ENCODE measurements around the gene GLCCI1.
"Not testable (repeated sequence)": the region's sequence is repeated elsewhere in the genome, so short reads cannot be mapped to it uniquely, and the experiment has no call there.

GLCCI1 gene

GRCh38 chr7:7988706-7989105 is 20.1 kb downstream of the GLCCI1 start:
- in situ Hi-C loops (cut with MboI; ENCODE audit: low sequenced_read_pairs), result no loop called here

- in situ Hi-C loops (cut with MboI; ENCODE audit: low sequenced_read_pairs), result no loop called here
Observed at GRCh38 chr7:7989133-7989532, 20.5 kb downstream of the GLCCI1 start.

GRCh38 chr7:7989616-7990440 is 21.2 kb downstream of the GLCCI1 start:
- in situ Hi-C loops (cut with MboI; ENCODE audit: low sequenced_read_pairs), result no loop called here

- in situ Hi-C loops (cut with MboI; ENCODE audit: low sequenced_read_pairs), result no loop called here
Observed at GRCh38 chr7:7990441-7990761, 21.8 kb downstream of the GLCCI1 start.

- in situ Hi-C loops (cut with MboI; ENCODE audit: low sequenced_read_pairs), result no loop called here
Observed at GRCh38 chr7:7992506-7992905, 23.9 kb downstream of the GLCCI1 start.

GRCh38 chr7:7995348-7995747 is 26.8 kb downstream of the GLCCI1 start:
- in situ Hi-C loops (cut with MboI; ENCODE audit: low sequenced_read_pairs), result not testable (repeated sequence)

- in situ Hi-C loops (cut with MboI; ENCODE audit: low sequenced_read_pairs), result no loop called here
Observed at GRCh38 chr7:7996568-7996967, 28.0 kb downstream of the GLCCI1 start.

- in situ Hi-C loops (cut with MboI; ENCODE audit: low sequenced_read_pairs), result no loop called here
Observed at GRCh38 chr7:8000315-8000941, 31.8 kb downstream of the GLCCI1 start.

- in situ Hi-C loops (cut with MboI; ENCODE audit: low sequenced_read_pairs), result no loop called here
Observed at GRCh38 chr7:8003077-8003476, 34.5 kb downstream of the GLCCI1 start.

- in situ Hi-C loops (cut with MboI; ENCODE audit: low sequenced_read_pairs), result no loop called here
Observed at GRCh38 chr7:8005279-8005678, 36.7 kb downstream of the GLCCI1 start.

GRCh38 chr7:8014399-8014798 is 45.8 kb downstream of the GLCCI1 start:
- in situ Hi-C loops (cut with MboI; ENCODE audit: low sequenced_read_pairs), result no loop called here

- in situ Hi-C loops (cut with MboI; ENCODE audit: low sequenced_read_pairs), result no loop called here
Observed at GRCh38 chr7:8015100-8015745, 46.6 kb downstream of the GLCCI1 start.

- in situ Hi-C loops (cut with MboI; ENCODE audit: low sequenced_read_pairs), result no loop called here
Observed at GRCh38 chr7:8015746-8016120, 47.1 kb downstream of the GLCCI1 start.

- in situ Hi-C loops (cut with MboI; ENCODE audit: low sequenced_read_pairs), result no loop called here
Observed at GRCh38 chr7:8017423-8017822, 48.8 kb downstream of the GLCCI1 start.

- in situ Hi-C loops (cut with MboI; ENCODE audit: low sequenced_read_pairs), result no loop called here
Observed at GRCh38 chr7:8018961-8019360, 50.4 kb downstream of the GLCCI1 start.

GRCh38 chr7:8022628-8023027 is 54.0 kb downstream of the GLCCI1 start:
- in situ Hi-C loops (cut with MboI; ENCODE audit: low sequenced_read_pairs), result no loop called here

GRCh38 chr7:8035192-8035591 is 66.6 kb downstream of the GLCCI1 start:
- in situ Hi-C loops (cut with MboI; ENCODE audit: low sequenced_read_pairs), result no loop called here

GRCh38 chr7:8035647-8036518 is 67.3 kb downstream of the GLCCI1 start:
- in situ Hi-C loops (cut with MboI; ENCODE audit: low sequenced_read_pairs), result no loop called here

GRCh38 chr7:8037151-8037550 is 68.6 kb downstream of the GLCCI1 start:
- in situ Hi-C loops (cut with MboI; ENCODE audit: low sequenced_read_pairs), result no loop called here

GRCh38 chr7:8040768-8041369 is 72.3 kb downstream of the GLCCI1 start:
- in situ Hi-C loops (cut with MboI; ENCODE audit: low sequenced_read_pairs), result no loop called here

Measured in hTERT RPE-1 (cell line).